Uterus (tissue), 4 donors: ENCODE measurements around the gene PHIP. TPM values are rescaled to one million over a fixed set of nuclear protein-coding genes. Genes with fewer than 3 reads are reported as not detected.

ENCODE experiments used
- DNase-seq, 2 donors: peaks; one replicate each; pipeline ENCODE4 v3.0.0-alpha.2; 2019 to 2020
- H3K27ac ChIP-seq, 2 donors: fragments of 200-600 bp; sonication (generic); 1 replicate in 1 of 2; 2 replicates in 1 of 2; pipeline ENCODE4 v1.5.1; 2016 to 2018
- H3K27me3 ChIP-seq, 2 donors: fragments of 200-600 bp; sonication (generic); one replicate each; pipeline ENCODE4 v1.5.1; 2018 to 2019; ENCODE audit warnings: control low read depth in 1 of 2
- H3K36me3 ChIP-seq, 2 donors: fragments of 200-600 bp; sonication (generic); one replicate each; pipeline ENCODE4 v1.5.1; 2019; ENCODE audit warnings: control low read depth in 1 of 2
- H3K4me1 ChIP-seq, 2 donors: fragments of 200-600 bp; sonication (generic); one replicate each; pipeline ENCODE4 v1.5.1; 2018 to 2019; ENCODE audit warnings: control low read depth in 1 of 2
- H3K4me3 ChIP-seq, 2 donors: fragments of 200-600 bp; sonication (generic); 1 replicate in 1 of 2; 2 replicates in 1 of 2; pipeline ENCODE4 v1.5.1; 2018 to 2019; ENCODE audit warnings: mild to moderate bottlenecking in 1 of 2
- H3K9me3 ChIP-seq, 2 donors: fragments of 200-600 bp; sonication (generic); one replicate each; pipeline ENCODE4 v1.5.1; 2019; ENCODE audit warnings: control low read depth in 1 of 2
- CTCF ChIP-seq, 4 experiments: fragments of 200-600 bp in 2 of 4; fragments of 450-650 bp in 2 of 4; sonication (generic) in 2 of 4; IDR thresholded peaks; one replicate each; pipeline ENCODE4 v1.5.1; 2016 to 2019; ENCODE audit warnings: antibody characterized with exemption in 4 of 4, mild to moderate bottlenecking in 2 of 4, moderate library complexity in 1 of 4
- POLR2A ChIP-seq, 2 donors: fragments of 450-650 bp; IDR thresholded peaks; one replicate each; pipeline ENCODE4 v1.6.1; 2016; ENCODE audit warnings: antibody characterized with exemption in 2 of 2, mild to moderate bottlenecking in 1 of 2, moderate library complexity in 1 of 2
- intact Hi-C: fragments of 100-400 bp; cut with DNase I; formaldehyde crosslinking; loops from one replicate; pipeline ENCODE4 v1.15.1; 2023; ENCODE audit warnings: low total_unique reads
- total RNA-seq, 4 donors: library from RNA; depleted of rRNA in 3 of 4; stranded (reverse); fragments of >200 nt in 3 of 4; gene quantifications; one replicate each; pipeline versions ENCODE4 v1.1.0 to v1.2.4, GENCODE V29; 2014 to 2023
- donor health status: DM: yes; HTN: yes; CAD: no.

Gene PHIP
- total RNA-seq, 4 donors from 2014 or later: 40.6 to 85.3 (median 53.9) TPM

- peaks cover 5 to 23% of the 10 kb centered on the region in 2 donors for H3K4me1 ChIP-seq
- TF ChIP-seq CTCF (IDR thresholded peaks at IDR 0.05) (no peak), POLR2A (IDR thresholded peaks at IDR 0.05) (no peak)
- H3K27me3 ChIP-seq: no peaks in the 10 kb centered on the region
- H3K9me3 ChIP-seq: no peaks in the 10 kb centered on the region
- H3K27ac ChIP-seq: no peak overlapping the region
- intact Hi-C loops: no loop called here
- DNase-seq: no peak
- no peaks in the 10 kb centered on the region for H3K36me3 ChIP-seq
- no peak overlapping the region for H3K4me3 ChIP-seq
Observed at GRCh38 chr6:79071547-79071946, 6.5 kb downstream of the PHIP start.

GRCh38 chr6:79070206-79070825 lies 7.7 kb downstream of the PHIP start:
- H3K27me3 ChIP-seq: no peaks in the 10 kb centered on the region
- no peaks in the 10 kb centered on the region for H3K9me3 ChIP-seq
- H3K36me3 ChIP-seq: no peaks in the 10 kb centered on the region
- peaks cover 5 to 20% of the 10 kb centered on the region in 2 donors for H3K4me1 ChIP-seq
- DNase-seq: no peak
- intact Hi-C loops: no loop called here
- TF ChIP-seq POLR2A (IDR thresholded peaks at IDR 0.05) (no peak), CTCF (IDR thresholded peaks at IDR 0.05) (no peak)
- H3K27ac ChIP-seq: no peak overlapping the region
- no peak overlapping the region for H3K4me3 ChIP-seq

- Histone ChIP-seq H3K36me3 (no peaks in the 10 kb centered on the region), H3K27ac (no peak overlapping the region), H3K9me3 (no peaks in the 10 kb centered on the region), H3K27me3 (no peaks in the 10 kb centered on the region), H3K4me1 (peaks cover 0 to 13% of the 10 kb centered on the region in 2 donors), H3K4me3 (no peak overlapping the region)
- TF ChIP-seq POLR2A (IDR thresholded peaks at IDR 0.05) (no peak), CTCF (IDR thresholded peaks at IDR 0.05) (no peak)
- DNase-seq: no peak
- intact Hi-C loops: no loop called here
Observed at GRCh38 chr6:79066828-79067227, 11.2 kb downstream of the PHIP start.

- Histone ChIP-seq H3K27ac (no peak overlapping the region), H3K9me3 (no peaks in the 10 kb centered on the region), H3K36me3 (no peaks in the 10 kb centered on the region), H3K27me3 (no peaks in the 10 kb centered on the region), H3K4me1 (peaks cover 0 to 13% of the 10 kb centered on the region in 2 donors), H3K4me3 (no peak overlapping the region)
- DNase-seq: no peak
- no peak for TF ChIP-seq POLR2A (IDR thresholded peaks at IDR 0.05)
- no peak for TF ChIP-seq CTCF (IDR thresholded peaks at IDR 0.05)
- intact Hi-C loops: no loop called here
Observed at GRCh38 chr6:79066330-79066729, 11.7 kb downstream of the PHIP start.

GRCh38 chr6:79065232-79065631 lies 12.8 kb downstream of the PHIP start:
- DNase-seq: no peak
- intact Hi-C loops: no loop called here
- Histone ChIP-seq H3K36me3 (no peaks in the 10 kb centered on the region), H3K27ac (no peak overlapping the region), H3K4me3 (no peak overlapping the region), H3K9me3 (no peaks in the 10 kb centered on the region), H3K27me3 (no peaks in the 10 kb centered on the region), H3K4me1 (peaks cover 0 to 10% of the 10 kb centered on the region in 2 donors)
- TF ChIP-seq CTCF (IDR thresholded peaks at IDR 0.05) (no peak), POLR2A (IDR thresholded peaks at IDR 0.05) (no peak)
